ENCODE data around the gene WWTR1. TPM values are rescaled to one million over a fixed set of nuclear protein-coding genes. Genes with fewer than 3 reads are reported as not detected.

The WWTR1 gene
- total and polyA plus RNA-seq, 2 of the 4 experiments (the other 2 are of a cell fraction), result 38.9 to 65.3 TPM

- TF ChIP-seq MXI1 (IDR thresholded peaks at IDR 0.05; ENCODE audit: borderline replicate concordance, low read depth, low read length) (no peak), RAD21 (IDR thresholded peaks at IDR 0.05; ENCODE audit: low read length) (no peak), POLR2A (IDR thresholded peaks at IDR 0.05; ENCODE audit: low read depth, low read length) (no peak), BHLHE40 (IDR thresholded peaks at IDR 0.05; ENCODE audit: low read depth, low read length) (no peak), MAZ (IDR thresholded peaks at IDR 0.05; ENCODE audit: borderline replicate concordance, low read depth, low read length) (no peak), NFE2L2 (IDR thresholded peaks at IDR 0.05; ENCODE audit: low read depth, low read length) (no peak), CEBPB (IDR thresholded peaks at IDR 0.05; ENCODE audit: low read depth, low read length) (no peak), MAFK (IDR thresholded peaks at IDR 0.05; ENCODE audit: low read depth, low read length) (no peak), SMC3 (IDR thresholded peaks at IDR 0.05; ENCODE audit: low read depth, low read length) (no peak), RCOR1 (IDR thresholded peaks at IDR 0.05; ENCODE audit: insufficient replicate concordance, low read length) (no peak)
- H3K79me1 ChIP-seq (ENCODE audit: low read depth in 1 of 2, low read length in 2 of 2), result peaks cover 32 to 71% of the 10 kb centered on the region in 2 experiments
- in situ Hi-C loops (cut with MboI; ENCODE audit: low sequenced_read_pairs), result no loop called here
- peak overlapping the region; percentile 21; the same call in 1 of the 2 replicates for H3K23ac ChIP-seq (ENCODE audit: low read depth, low read length)
- H3K9me3 ChIP-seq (ENCODE audit: control insufficient read depth, insufficient read depth, low read length), result no peaks in the 10 kb centered on the region
- no peak overlapping the region for H3K56ac ChIP-seq (ENCODE audit: extremely low read depth, insufficient read depth, low read length)
- peaks cover 2% of the 10 kb centered on the region; the same call in 1 of the 2 replicates for H3K36me3 ChIP-seq (ENCODE audit: control insufficient read depth, insufficient read depth, low read length)
- no peak overlapping the region for H3K4me3 ChIP-seq (ENCODE audit: insufficient read depth, low read depth, low read length)
- H3K18ac ChIP-seq (ENCODE audit: low read depth, low read length), result no peak overlapping the region; the same call in 1 of the 2 replicates
- H2BK20ac ChIP-seq (ENCODE audit: low read depth, low read length), result peak overlapping the region; percentile 73; the same call in 1 of the 2 replicates
- BruUV-seq (replicated peaks), result no TSS peak
- H3K9me1 ChIP-seq (ENCODE audit: insufficient read depth, low read length), result peaks cover 18% of the 10 kb centered on the region
- DNase-seq, result no peak
- dilution Hi-C loops (cut with HindIII; ENCODE audit: low sequenced_read_pairs, unreplicated experiment), result no loop called here
- WGBS, 2 experiments (ENCODE audit: extremely low coverage in 2 of 2, insufficient read length in 1 of 2), result 40% methylated on average over 3 of the region's 4 CpGs; no CpG with 5 or more reads in 1 of the 2 experiments
- peak overlapping the region; percentile 38; the same call in 1 of the 2 replicates for H3K14ac ChIP-seq (replicated peaks; ENCODE audit: low read depth, low read length)
- H2BK120ac ChIP-seq (ENCODE audit: low read depth, low read length), result peak overlapping the region; percentile 28
- H2BK15ac ChIP-seq (ENCODE audit: low read depth, low read length), result no peak overlapping the region
- H3K4me1 ChIP-seq (ENCODE audit: control insufficient read depth, insufficient read depth, low read length), result peaks cover 10% of the 10 kb centered on the region
- H3K27me3 ChIP-seq (ENCODE audit: control insufficient read depth, insufficient read depth, low read length), result no peaks in the 10 kb centered on the region
- intact Hi-C loops (cut with micrococcal nuclease), result no loop called here
- H3K9ac ChIP-seq (ENCODE audit: low read depth, low read length), result no peak overlapping the region
- H4K5ac ChIP-seq (ENCODE audit: low read depth, low read length), result no peak overlapping the region; the same call in 1 of the 2 replicates
- H2AK5ac ChIP-seq (ENCODE audit: low read depth, low read length), result peak overlapping the region; percentile 6; the same call in 1 of the 2 replicates
- POLR2A ChIA-PET (ENCODE audit: unreplicated experiment), result no interaction called here
- H2AFZ ChIP-seq (replicated peaks; ENCODE audit: low read length, poor library complexity), result no peak overlapping the region
- H3K4ac ChIP-seq (ENCODE audit: low read depth, low read length), result peak overlapping the region; percentile 57; the same call in 1 of the 2 replicates
- peak overlapping the region; percentile 55 for H3K27ac ChIP-seq (ENCODE audit: insufficient read depth, low read length)
- peak overlapping the region; percentile 52 for H3K4me2 ChIP-seq (ENCODE audit: low read depth, low read length)
- H4K91ac ChIP-seq (ENCODE audit: insufficient read depth, low read depth, low read length), result no peak overlapping the region
- ATAC-seq (ENCODE audit: low read depth), result peak; percentile 47
- no peak overlapping the region for H2AK9ac ChIP-seq (replicated peaks; ENCODE audit: low read depth, low read length, poor library complexity)
- H2BK5ac ChIP-seq (ENCODE audit: low read depth, low read length, poor library complexity, severe bottlenecking), result peak overlapping the region; percentile 31
- peaks cover 22% of the 10 kb centered on the region for H4K20me1 ChIP-seq (ENCODE audit: insufficient read depth, low read length)
- CTCF ChIA-PET, result interaction anchor here (0.5 to 1.4 kb wide), 2 partner anchors 9 to 22 kb away, joined by 3 read pairs; no protein-coding TSS in a partner anchor
- peak overlapping the region in 1 of 2 experiments; percentile 16; a peak in 1 of 4 replicates for H4K8ac ChIP-seq (ENCODE audit: low read depth in 2 of 2, low read length in 2 of 2)
Measured at GRCh38 chr3:149588909-149589308, 68.9 kb downstream of the WWTR1 start.

All from IMR-90 (cell line).